GM21717 (cell line): ENCODE measurements around the gene SMIM10.
"Not testable (repeated sequence)": the region's sequence is repeated elsewhere in the genome, so short reads cannot be mapped to it uniquely, and the experiment has no call there.

ENCODE experiments used
- ATAC-seq: cut with Tn5 transposase; IDR thresholded peaks from one replicate; pipeline ENCODE4 v1.9.1; 2021; ENCODE audit warnings: mild to moderate bottlenecking, moderate library complexity; ENCODE audit not compliant: unreplicated experiment

The SMIM10 gene

GRCh38 chrX:135010921-135011320 is 20.1 kb downstream of the SMIM10 start:
- ATAC-seq = no peak

GRCh38 chrX:135015523-135016245 is 24.9 kb downstream of the SMIM10 start:
- no peak for ATAC-seq

GRCh38 chrX:135019890-135020289 is 29.1 kb downstream of the SMIM10 start:
- not testable (repeated sequence) for ATAC-seq

- not testable (repeated sequence) for ATAC-seq
These were observed 33.0 kb downstream of the SMIM10 start for GRCh38 chrX:135023791-135024190.

- ATAC-seq = no peak
These were observed 33.7 kb downstream of the SMIM10 start for GRCh38 chrX:135024526-135024925.

GRCh38 chrX:135030207-135030963 is 39.6 kb downstream of the SMIM10 start:
- not testable (repeated sequence) for ATAC-seq

- not testable (repeated sequence) for ATAC-seq
These were observed 50.6 kb downstream of the SMIM10 start for GRCh38 chrX:135041149-135042123.
